Left ventricle myocardium inferior (tissue), 1 donor: ENCODE measurements around the gene NRAP. TPM values are rescaled to one million over a fixed set of nuclear protein-coding genes. Genes with fewer than 3 reads are reported as not detected.
A peak's percentile ranks its signal among the peaks of the same experiment; 100 is the strongest.
"Not testable (repeated sequence)": the region's sequence is repeated elsewhere in the genome, so short reads cannot be mapped to it uniquely, and the experiment has no call there.

Source experiments
- DNase-seq: peaks from one replicate; pipeline ENCODE4 v3.0.0-alpha.2; 2020
- H3K27ac ChIP-seq: fragments of 200-600 bp; replicated peaks from 2 replicates; pipeline ENCODE4 v1.8.0; 2021
- H3K27me3 ChIP-seq: fragments of 200-600 bp; 2 replicates; pipeline ENCODE4 v1.8.0; 2021; ENCODE audit warnings: low read depth
- H3K36me3 ChIP-seq: fragments of 200-600 bp; 2 replicates; pipeline ENCODE4 v1.8.0; 2021
- H3K4me1 ChIP-seq: fragments of 200-600 bp; 2 replicates; pipeline ENCODE4 v1.8.0; 2021
- H3K4me3 ChIP-seq: fragments of 200-600 bp; 2 replicates; pipeline ENCODE4 v1.8.0; 2021; ENCODE audit warnings: mild to moderate bottlenecking, moderate library complexity
- H3K9me3 ChIP-seq: fragments of 200-600 bp; replicated peaks from 2 replicates; pipeline ENCODE4 v1.8.0; 2021
- CTCF ChIP-seq: fragments of 200-600 bp; IDR thresholded peaks from 2 replicates; pipeline ENCODE4 v1.8.0; 2021; ENCODE audit warnings: antibody characterized with exemption, mild to moderate bottlenecking, borderline replicate concordance
- intact Hi-C: fragments of 100-400 bp; cut with micrococcal nuclease; formaldehyde crosslinking; loops from one replicate; pipeline ENCODE4 v1.11.0; 2022
- total RNA-seq: library from RNA; stranded (reverse); fragmentation: NEBNext Ultra II Directional; extraction: Animal tissue kit (Norgen Biotek cat#: 25700); gene quantifications from one replicate; pipeline ENCODE4 v1.2.1, GENCODE V29; 2021
- donor health status: DM: no; HTN: yes; CAD: no; lungs with severe emphysema.

Gene NRAP
- total RNA-seq, 1 donor from 2014 or later, result 1,025 TPM

DNA sequence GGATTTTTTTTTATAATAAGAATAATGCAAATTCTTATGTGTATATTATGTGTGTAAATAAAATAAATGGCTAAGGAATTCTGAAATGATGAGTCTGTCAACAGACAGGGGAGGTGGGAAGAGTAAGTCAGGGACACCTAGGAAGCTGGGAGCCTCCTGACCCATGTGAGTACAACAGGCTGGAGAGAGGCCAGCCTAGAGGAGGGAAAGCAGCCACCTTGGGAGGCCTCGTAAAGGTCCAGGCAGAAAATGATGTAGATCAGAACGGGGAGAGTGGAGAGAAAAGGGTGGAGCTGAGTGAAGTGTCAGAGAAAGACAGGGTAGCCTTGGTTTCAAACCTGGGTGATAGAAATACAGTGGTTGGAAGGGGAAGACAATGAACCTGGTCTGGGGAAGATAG, 6.9 kb downstream of the NRAP start:
- no peaks in the 10 kb centered on the region for H3K9me3 ChIP-seq
- no peak for TF ChIP-seq CTCF
- H3K36me3 ChIP-seq, result peaks cover 43% of the 10 kb centered on the region
- no peaks in the 10 kb centered on the region for H3K27me3 ChIP-seq
- no peak for DNase-seq
- no peak overlapping the region for H3K4me3 ChIP-seq
- intact Hi-C loops, result no loop called here
- peak overlapping the region; percentile 56 for H3K27ac ChIP-seq
- peaks cover 63% of the 10 kb centered on the region for H3K4me1 ChIP-seq

DNA sequence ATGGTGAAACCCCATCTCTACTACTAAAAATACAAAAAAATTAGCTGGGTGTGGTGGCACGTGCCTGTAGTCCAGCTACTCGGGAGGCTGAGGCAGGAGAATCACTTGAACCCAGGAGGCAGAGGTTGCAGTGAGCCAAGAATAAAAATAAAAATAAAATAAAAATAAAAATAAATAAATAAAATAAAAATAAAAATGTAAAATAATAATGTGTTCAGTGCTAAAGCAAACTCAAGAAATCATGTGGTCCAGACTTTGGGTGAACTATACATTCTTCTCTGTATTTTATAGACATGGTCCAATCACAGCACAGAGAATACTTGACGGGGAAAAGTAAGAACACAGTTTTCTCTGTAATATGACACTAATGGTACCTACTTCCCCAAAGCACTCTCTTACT, 11.4 kb downstream of the NRAP start:
- DNase-seq, H3K4me3 ChIP-seq, H3K27me3 ChIP-seq, intact Hi-C loops, H3K27ac ChIP-seq, H3K9me3 ChIP-seq: not testable (repeated sequence)
- Histone ChIP-seq H3K4me1 (peaks cover 81% of the 10 kb centered on the region), H3K36me3 (peaks cover 70% of the 10 kb centered on the region)

DNA sequence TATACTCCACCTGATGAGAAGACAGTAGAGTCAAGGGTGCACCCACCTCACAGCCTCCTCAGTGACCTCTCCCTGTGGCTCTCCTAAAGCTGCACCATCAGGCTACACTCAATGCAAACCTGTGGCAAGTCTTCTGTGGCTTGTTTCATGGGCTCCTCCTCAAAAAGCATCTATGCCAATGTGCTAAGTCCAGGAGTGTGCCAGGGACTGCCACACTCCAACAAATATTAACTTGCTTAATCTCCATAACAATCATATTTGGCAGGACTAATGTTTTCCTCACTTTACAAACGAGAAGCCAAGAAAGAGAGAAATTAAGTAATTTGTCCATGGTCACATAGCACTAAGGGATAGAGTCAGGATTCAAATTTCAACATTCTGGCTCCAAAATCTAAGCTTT, 11.9 kb downstream of the NRAP start:
- Histone ChIP-seq H3K36me3 (peaks cover 64% of the 10 kb centered on the region), H3K27ac (no peak overlapping the region), H3K27me3 (no peaks in the 10 kb centered on the region), H3K4me3 (no peak overlapping the region), H3K4me1 (peaks cover 79% of the 10 kb centered on the region), H3K9me3 (no peaks in the 10 kb centered on the region)
- intact Hi-C loops, result no loop called here
- DNase-seq, result no peak
- TF ChIP-seq CTCF, result no peak

- no peaks in the 10 kb centered on the region for H3K27me3 ChIP-seq
- peaks cover 79% of the 10 kb centered on the region for H3K4me1 ChIP-seq
- H3K36me3 ChIP-seq, result peaks cover 56% of the 10 kb centered on the region
- H3K4me3 ChIP-seq, result no peak overlapping the region
- no peak for TF ChIP-seq CTCF
- no peak overlapping the region for H3K27ac ChIP-seq
- no peaks in the 10 kb centered on the region for H3K9me3 ChIP-seq
- intact Hi-C loops, result no loop called here
- no peak for DNase-seq
Observed at GRCh38 chr10:113651021-113651420, 12.8 kb downstream of the NRAP start.

DNA sequence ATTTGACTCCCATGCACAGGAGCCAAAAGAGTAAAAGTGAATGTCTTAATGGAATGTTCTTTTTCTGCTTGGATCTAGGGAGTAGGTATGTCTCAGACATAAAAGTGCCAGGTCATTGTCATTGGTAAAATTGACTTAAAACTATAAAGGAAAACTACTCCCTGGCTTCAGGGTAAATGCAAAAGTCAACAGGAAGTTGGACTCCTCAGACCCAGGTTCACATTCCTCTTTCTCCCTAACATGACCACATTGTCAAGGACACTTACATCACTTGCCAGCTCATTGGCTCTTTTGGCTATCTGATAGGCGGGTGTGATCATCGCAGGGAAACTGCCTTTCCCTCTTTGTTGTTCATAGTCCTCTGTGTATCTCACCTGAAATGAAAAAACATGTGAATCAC, 13.7 kb downstream of the NRAP start:
- Histone ChIP-seq H3K27ac (peak overlapping the region; percentile 82), H3K27me3 (no peaks in the 10 kb centered on the region), H3K9me3 (no peaks in the 10 kb centered on the region), H3K4me3 (no peak overlapping the region), H3K4me1 (peaks cover 79% of the 10 kb centered on the region), H3K36me3 (peaks cover 57% of the 10 kb centered on the region)
- intact Hi-C loops, result no loop called here
- DNase-seq, result no peak
- no peak for TF ChIP-seq CTCF

DNA sequence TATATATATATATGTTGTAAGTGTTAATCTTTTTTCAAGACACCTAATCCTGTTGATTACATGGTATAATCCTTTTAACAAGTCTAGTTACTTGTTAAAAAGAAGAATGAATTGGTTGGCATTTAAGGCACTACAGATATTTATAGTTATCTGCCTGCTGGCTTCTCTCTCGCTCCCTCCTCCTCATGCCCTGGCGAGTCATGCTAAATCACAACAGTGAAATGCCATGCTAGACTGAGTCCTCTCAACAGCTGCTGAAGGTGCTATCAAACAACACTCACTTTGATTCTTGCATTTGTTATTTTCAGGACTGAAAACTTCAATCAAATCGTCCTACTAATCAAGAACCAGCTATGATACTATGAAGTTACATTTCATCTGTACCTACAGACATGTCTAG, 15.4 kb downstream of the NRAP start:
- intact Hi-C loops, result no loop called here
- no peaks in the 10 kb centered on the region for H3K27me3 ChIP-seq
- peak overlapping the region; percentile 82 for H3K27ac ChIP-seq
- DNase-seq, result peak; percentile 33
- TF ChIP-seq CTCF, result no peak
- H3K9me3 ChIP-seq, result no peaks in the 10 kb centered on the region
- H3K4me1 ChIP-seq, result peaks cover 79% of the 10 kb centered on the region
- no peak overlapping the region for H3K4me3 ChIP-seq
- peaks cover 50% of the 10 kb centered on the region for H3K36me3 ChIP-seq
